ENCODE measurements around the gene IFNGR1.
"Not testable (repeated sequence)": the region's sequence is repeated elsewhere in the genome, so short reads cannot be mapped to it uniquely, and the experiment has no call there.

IFNGR1 gene

GRCh38 chr6:137218473-137218916 is 690 bp downstream of the IFNGR1 start:
- Histone ChIP-seq H3K4me1 (no peaks in the 10 kb centered on the region), H3K36me3 (peaks cover 4% of the 10 kb centered on the region), H3K27me3 (no peaks in the 10 kb centered on the region), H3K4me3 (ENCODE audit: low read depth, low read length) (peak overlapping the region; percentile 96), H3K9me3 (no peaks in the 10 kb centered on the region)
- TF ChIP-seq, protein P1, sequence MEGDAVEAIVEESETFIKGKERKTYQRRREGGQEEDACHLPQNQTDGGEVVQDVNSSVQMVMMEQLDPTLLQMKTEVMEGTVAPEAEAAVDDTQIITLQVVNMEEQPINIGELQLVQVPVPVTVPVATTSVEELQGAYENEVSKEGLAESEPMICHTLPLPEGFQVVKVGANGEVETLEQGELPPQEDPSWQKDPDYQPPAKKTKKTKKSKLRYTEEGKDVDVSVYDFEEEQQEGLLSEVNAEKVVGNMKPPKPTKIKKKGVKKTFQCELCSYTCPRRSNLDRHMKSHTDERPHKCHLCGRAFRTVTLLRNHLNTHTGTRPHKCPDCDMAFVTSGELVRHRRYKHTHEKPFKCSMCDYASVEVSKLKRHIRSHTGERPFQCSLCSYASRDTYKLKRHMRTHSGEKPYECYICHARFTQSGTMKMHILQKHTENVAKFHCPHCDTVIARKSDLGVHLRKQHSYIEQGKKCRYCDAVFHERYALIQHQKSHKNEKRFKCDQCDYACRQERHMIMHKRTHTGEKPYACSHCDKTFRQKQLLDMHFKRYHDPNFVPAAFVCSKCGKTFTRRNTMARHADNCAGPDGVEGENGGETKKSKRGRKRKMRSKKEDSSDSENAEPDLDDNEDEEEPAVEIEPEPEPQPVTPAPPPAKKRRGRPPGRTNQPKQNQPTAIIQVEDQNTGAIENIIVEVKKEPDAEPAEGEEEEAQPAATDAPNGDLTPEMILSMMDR (IDR thresholded peaks at IDR 0.05; ENCODE audit: low read depth, low read length): no peak
- DNase-seq: peak; percentile 27

GRCh38 chr6:137217801-137218472 is 1.2 kb downstream of the IFNGR1 start:
- H3K9me3 ChIP-seq: no peaks in the 10 kb centered on the region
- H3K4me1 ChIP-seq: no peaks in the 10 kb centered on the region
- H3K4me3 ChIP-seq (ENCODE audit: low read depth, low read length): peak overlapping the region; percentile 96
- TF ChIP-seq, protein P1 (IDR thresholded peaks at IDR 0.05; ENCODE audit: low read depth, low read length): no peak
- no peak for DNase-seq
- no peaks in the 10 kb centered on the region for H3K27me3 ChIP-seq
- peaks cover 4% of the 10 kb centered on the region for H3K36me3 ChIP-seq

DNA sequence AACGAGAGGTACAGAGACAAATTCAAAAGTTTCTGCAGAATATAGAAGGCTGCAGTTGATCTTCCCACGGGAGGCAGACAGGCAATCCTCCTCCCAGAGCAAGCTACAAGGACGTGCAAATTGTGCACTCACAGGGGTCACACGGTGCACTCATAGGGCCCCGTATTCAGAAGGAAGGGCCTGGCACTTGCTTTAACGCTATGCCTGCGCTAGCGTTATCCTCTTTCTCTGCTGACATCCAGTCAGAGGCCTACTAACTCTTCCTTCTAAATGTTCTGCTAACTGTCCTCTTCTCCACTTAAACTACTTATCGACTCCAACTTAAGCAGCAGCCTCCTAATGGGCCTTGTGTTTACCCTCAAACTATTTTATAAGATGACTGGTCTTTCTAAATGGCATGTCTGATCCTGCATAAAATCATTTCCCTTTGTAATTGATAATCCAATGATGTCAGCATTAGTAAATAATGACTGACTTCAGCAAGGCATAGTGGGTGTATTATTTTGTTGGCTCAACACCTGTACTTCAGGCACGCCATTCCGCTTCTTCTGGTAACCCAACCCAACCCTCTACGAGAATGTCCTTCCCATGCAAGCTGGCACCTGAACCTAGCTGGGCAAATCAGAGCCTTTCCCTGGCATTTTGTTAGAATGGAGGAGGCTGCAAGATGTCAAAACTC is 2.2 kb downstream of the IFNGR1 start:
- H3K4me1 ChIP-seq: no peaks in the 10 kb centered on the region
- peaks cover 4% of the 10 kb centered on the region for H3K36me3 ChIP-seq
- H3K4me3 ChIP-seq (ENCODE audit: low read depth, low read length): no peak overlapping the region
- no peak for DNase-seq
- H3K27me3 ChIP-seq: no peaks in the 10 kb centered on the region
- no peaks in the 10 kb centered on the region for H3K9me3 ChIP-seq
- TF ChIP-seq, protein P1 (IDR thresholded peaks at IDR 0.05; ENCODE audit: low read depth, low read length): no peak

DNA sequence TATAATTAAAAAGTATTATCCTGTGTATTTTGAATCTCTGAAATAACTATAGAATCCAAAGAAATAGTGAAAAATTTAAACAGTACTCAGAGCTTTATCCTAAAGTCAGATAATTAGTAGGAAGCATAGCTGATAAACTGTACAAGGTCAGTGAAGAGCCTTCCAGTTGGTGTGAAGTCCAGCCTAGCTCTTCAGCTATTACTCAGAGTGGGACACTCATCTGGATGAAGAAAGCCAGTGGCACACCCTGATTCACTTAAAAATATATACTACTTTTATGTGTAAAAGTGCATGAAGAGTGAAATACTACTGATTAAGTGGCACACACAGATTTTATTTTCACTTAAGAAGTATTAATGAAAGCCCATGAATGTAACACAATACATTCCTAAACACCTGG is 3.1 kb downstream of the IFNGR1 start:
- TF ChIP-seq, protein P1 (IDR thresholded peaks at IDR 0.05; ENCODE audit: low read depth, low read length): no peak
- H3K4me3 ChIP-seq (ENCODE audit: low read depth, low read length): no peak overlapping the region
- peaks cover 4% of the 10 kb centered on the region for H3K36me3 ChIP-seq
- no peak for DNase-seq
- H3K9me3 ChIP-seq: no peaks in the 10 kb centered on the region
- no peaks in the 10 kb centered on the region for H3K4me1 ChIP-seq
- no peaks in the 10 kb centered on the region for H3K27me3 ChIP-seq

DNA sequence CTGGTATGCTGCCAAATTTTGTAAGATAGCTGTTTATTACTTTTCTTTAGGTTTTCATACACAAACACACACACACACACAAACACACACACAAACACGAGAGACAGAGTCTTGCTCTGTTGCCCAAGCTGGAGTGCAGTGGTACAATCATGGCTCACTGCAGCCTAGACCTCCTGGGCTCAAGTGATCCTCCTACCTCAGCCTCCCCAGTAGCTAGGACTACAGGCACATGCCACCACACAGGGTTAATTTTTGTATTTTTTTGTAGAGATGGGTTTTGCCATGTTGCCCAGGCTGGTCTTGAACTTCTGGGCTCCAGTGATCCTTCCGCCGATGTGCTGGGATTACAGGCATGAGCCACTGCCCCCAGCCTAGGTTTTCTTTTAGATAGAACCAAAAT is 3.6 kb downstream of the IFNGR1 start:
- H3K9me3 ChIP-seq; H3K4me3 ChIP-seq (ENCODE audit: low read depth, low read length); H3K36me3 ChIP-seq; H3K4me1 ChIP-seq; DNase-seq; H3K27me3 ChIP-seq: not testable (repeated sequence)

DNA sequence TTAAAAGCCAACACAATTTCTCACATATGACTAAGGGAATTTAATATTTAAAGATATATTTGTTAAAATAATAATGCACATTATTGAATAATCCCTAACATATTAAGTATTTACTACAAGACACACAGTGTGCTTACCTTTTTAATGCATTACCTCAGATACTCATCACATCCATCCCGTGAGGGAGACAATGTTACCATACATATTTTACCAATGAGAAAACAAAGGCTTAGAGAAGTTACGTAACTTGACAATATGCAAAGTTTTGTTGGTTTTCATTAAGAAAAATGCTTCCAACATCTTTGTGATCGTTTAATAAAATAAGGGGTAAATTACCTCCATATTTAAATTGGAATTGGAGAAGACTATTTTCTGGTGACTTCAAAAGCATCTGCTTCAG is 4.3 kb downstream of the IFNGR1 start:
- TF ChIP-seq, protein P1 (IDR thresholded peaks at IDR 0.05; ENCODE audit: low read depth, low read length): no peak
- peaks cover 4% of the 10 kb centered on the region for H3K36me3 ChIP-seq
- H3K9me3 ChIP-seq: no peaks in the 10 kb centered on the region
- H3K4me3 ChIP-seq (ENCODE audit: low read depth, low read length): no peak overlapping the region
- H3K4me1 ChIP-seq: no peaks in the 10 kb centered on the region
- DNase-seq: no peak
- H3K27me3 ChIP-seq: no peaks in the 10 kb centered on the region
